Measurements from ENCODE around the gene MGA. TPM values are rescaled to one million over a fixed set of nuclear protein-coding genes. Genes with fewer than 3 reads are reported as not detected.

MGA gene
- total and polyA plus RNA-seq, 2 of the 8 experiments (the other 6 are each of a cell fraction or from before 2014, with no cell fraction given) = 7.6 to 53.2 TPM

- TF ChIP-seq NANOG (IDR thresholded peaks at IDR 0.05; ENCODE audit: insufficient read depth, low read depth, low read length, poor library complexity, severe bottlenecking) (no peak), KDM1A (IDR thresholded peaks at IDR 0.05; ENCODE audit: borderline replicate concordance, low read length) (no peak), E2F6 (IDR thresholded peaks at IDR 0.05) (no peak), YY1 (IDR thresholded peaks at IDR 0.05; ENCODE audit: low read depth, low read length) (no peak)
Measured at GRCh38 chr15:41804916-41805666, 144.9 kb downstream of the MGA start (continued).

Measured in H1 (cell line).